GM19438 (cell line): ENCODE measurements around the gene TRIM28.
A peak's percentile ranks its signal among the peaks of the same experiment; 100 is the strongest.

Source experiments
- ATAC-seq: cut with Tn5 transposase; IDR thresholded peaks from one replicate; pipeline ENCODE4 v1.9.1; 2021; ENCODE audit warnings: low read depth; ENCODE audit not compliant: unreplicated experiment

Gene TRIM28

GRCh38 chr19:58547323-58548312 is 3.8 kb downstream of the TRIM28 start:
- ATAC-seq = no peak

GRCh38 chr19:58548859-58549663 is 5.2 kb downstream of the TRIM28 start:
- no peak for ATAC-seq

- ATAC-seq = no peak
These were observed 5.9 kb downstream of the TRIM28 start for GRCh38 chr19:58549664-58550361.

- no peak for ATAC-seq
These were observed 6.7 kb downstream of the TRIM28 start for GRCh38 chr19:58550362-58551122.

GRCh38 chr19:58551123-58551497 is 7.2 kb downstream of the TRIM28 start:
- no peak for ATAC-seq

GRCh38 chr19:58551577-58552471 is 8.0 kb downstream of the TRIM28 start:
- no peak for ATAC-seq

GRCh38 chr19:58552655-58553054 is 8.8 kb downstream of the TRIM28 start:
- ATAC-seq = no peak

- ATAC-seq = no peak
These were observed 10.1 kb downstream of the TRIM28 start for GRCh38 chr19:58553799-58554493.

GRCh38 chr19:58554494-58555368 is 10.9 kb downstream of the TRIM28 start, which contains the start of gene CHMP2A:
Gene CHMP2A, minus strand, starts transcription at chr19:58555105. Its CDS starts 893 bp downstream, at chr19:58554212.
- ATAC-seq = peak; percentile 33

- ATAC-seq = no peak
These were observed 11.6 kb downstream of the TRIM28 start for GRCh38 chr19:58555369-58555885.

- no peak for ATAC-seq
These were observed 12.2 kb downstream of the TRIM28 start for GRCh38 chr19:58555920-58556621.

- no peak for ATAC-seq
These were observed 12.9 kb downstream of the TRIM28 start for GRCh38 chr19:58556622-58557220.

GRCh38 chr19:58557221-58558065 is 13.6 kb downstream of the TRIM28 start:
- ATAC-seq = no peak

- ATAC-seq = no peak
These were observed 14.3 kb downstream of the TRIM28 start, which contains the start of gene UBE2M for GRCh38 chr19:58558066-58558622. Gene UBE2M, minus strand, starts transcription at chr19:58558611. Its CDS starts 230 bp downstream, at chr19:58558381.
